KMS-11 (cell line): Measurements from ENCODE around the gene EPS8L3.

ENCODE experiments used
- H2AFZ ChIP-seq: fragments of 200-600 bp; sonication (generic); 2 replicates; pipeline ENCODE4 v1.6.1; 2016; ENCODE audit warnings: antibody characterized with exemption, mixed run types, low read depth
- H3K27ac ChIP-seq: fragments of 200-600 bp; sonication (generic); 2 replicates; pipeline ENCODE4 v1.6.1; 2016; ENCODE audit warnings: mild to moderate bottlenecking, mixed run types
- H3K27me3 ChIP-seq: fragments of 200-600 bp; sonication (generic); 2 replicates; pipeline ENCODE4 v1.6.1; 2017; ENCODE audit warnings: mild to moderate bottlenecking, low read depth, mixed run types, moderate library complexity; ENCODE audit not compliant: insufficient read depth
- H3K36me3 ChIP-seq: fragments of 200-600 bp; sonication (generic); 2 replicates; pipeline ENCODE4 v1.6.1; 2017; ENCODE audit warnings: mild to moderate bottlenecking, mixed run types; ENCODE audit not compliant: insufficient read depth
- H3K4me1 ChIP-seq: fragments of 200-600 bp; sonication (generic); 2 replicates; pipeline ENCODE4 v1.6.1; 2016; ENCODE audit warnings: mild to moderate bottlenecking, low read depth, mixed run types; ENCODE audit not compliant: poor library complexity, severe bottlenecking
- H3K4me2 ChIP-seq: fragments of 200-600 bp; sonication (generic); 2 replicates; pipeline ENCODE4 v1.7.0; 2016; ENCODE audit warnings: mild to moderate bottlenecking, mixed run types
- H3K4me3 ChIP-seq: fragments of 200-600 bp; sonication (generic); IDR thresholded peaks from 2 replicates; pipeline ENCODE4 v1.6.1; 2017; ENCODE audit warnings: low read depth, low read length, mixed read lengths; ENCODE audit not compliant: insufficient read depth
- H3K79me2 ChIP-seq: fragments of 200-600 bp; sonication (generic); 2 replicates; pipeline ENCODE4 v1.6.1; 2016; ENCODE audit warnings: low read depth, mixed run types; ENCODE audit not compliant: insufficient read depth
- H3K9ac ChIP-seq: fragments of 200-600 bp; sonication (generic); 2 replicates; pipeline ENCODE4 v1.6.1; 2016; ENCODE audit warnings: mild to moderate bottlenecking, mixed run types
- H4K20me1 ChIP-seq: fragments of 200-600 bp; sonication (generic); 2 replicates; pipeline ENCODE4 v1.6.1; 2016; ENCODE audit warnings: mild to moderate bottlenecking, mixed run types; ENCODE audit not compliant: insufficient read depth
- CTCF ChIP-seq: fragments of 200-600 bp; sonication (generic); conservative IDR thresholded peaks from 2 replicates; pipeline ENCODE4 v1.6.1; 2017; ENCODE audit warnings: low read depth, mild to moderate bottlenecking, antibody characterized with exemption, low read length, moderate library complexity, mixed read lengths

EPS8L3 gene

GRCh38 chr1:109733236-109733870 lies 30.4 kb downstream of the EPS8L3 start:
- Histone ChIP-seq H2AFZ (no peak overlapping the region), H3K27me3 (no peaks in the 10 kb centered on the region), H3K4me3 (no peak overlapping the region), H3K4me1 (no peaks in the 10 kb centered on the region), H3K27ac (no peak overlapping the region), H4K20me1 (no peaks in the 10 kb centered on the region), H3K79me2 (no peaks in the 10 kb centered on the region), H3K4me2 (no peak overlapping the region), H3K9ac (no peak overlapping the region), H3K36me3 (no peaks in the 10 kb centered on the region)
- TF ChIP-seq CTCF = no peak

- Histone ChIP-seq H3K9ac (no peak overlapping the region), H3K36me3 (no peaks in the 10 kb centered on the region), H2AFZ (no peak overlapping the region), H3K4me3 (no peak overlapping the region), H3K27ac (no peak overlapping the region), H3K79me2 (no peaks in the 10 kb centered on the region), H3K4me1 (no peaks in the 10 kb centered on the region), H3K4me2 (no peak overlapping the region), H3K27me3 (no peaks in the 10 kb centered on the region), H4K20me1 (no peaks in the 10 kb centered on the region)
- no peak for TF ChIP-seq CTCF
Observed at GRCh38 chr1:109732390-109732881, 31.3 kb downstream of the EPS8L3 start.

GRCh38 chr1:109730666-109731065 lies 33.1 kb downstream of the EPS8L3 start:
- H2AFZ ChIP-seq = no peak overlapping the region
- no peaks in the 10 kb centered on the region for H3K79me2 ChIP-seq
- H3K4me1 ChIP-seq = no peaks in the 10 kb centered on the region
- no peak overlapping the region for H3K9ac ChIP-seq
- no peak for TF ChIP-seq CTCF
- no peak overlapping the region for H3K4me3 ChIP-seq
- no peaks in the 10 kb centered on the region for H3K36me3 ChIP-seq
- H3K4me2 ChIP-seq = no peak overlapping the region
- no peaks in the 10 kb centered on the region for H3K27me3 ChIP-seq
- H3K27ac ChIP-seq = no peak overlapping the region
- no peaks in the 10 kb centered on the region for H4K20me1 ChIP-seq

- Histone ChIP-seq H4K20me1 (no peaks in the 10 kb centered on the region), H3K4me2 (no peak overlapping the region), H3K9ac (no peak overlapping the region), H3K27me3 (no peaks in the 10 kb centered on the region), H3K36me3 (no peaks in the 10 kb centered on the region), H2AFZ (no peak overlapping the region), H3K27ac (no peak overlapping the region), H3K4me1 (no peaks in the 10 kb centered on the region), H3K79me2 (no peaks in the 10 kb centered on the region), H3K4me3 (no peak overlapping the region)
- no peak for TF ChIP-seq CTCF
Observed at GRCh38 chr1:109728870-109729269, 34.9 kb downstream of the EPS8L3 start.
